HK-2 (cell line): Measurements from ENCODE around the gene FOCAD.

Experiments
- DNase-seq: peaks from one replicate; pipeline ENCODE4 v3.0.0-alpha.2; 2018; ENCODE audit not compliant: unreplicated experiment

Gene FOCAD

GRCh38 chr9:20873240-20873865 is 189.3 kb downstream of the FOCAD start:
- no peak for DNase-seq

- DNase-seq, result no peak
Observed at GRCh38 chr9:20880271-20880670, 196.2 kb downstream of the FOCAD start.

- DNase-seq, result no peak
Observed at GRCh38 chr9:20880675-20881074, 196.6 kb downstream of the FOCAD start.

DNA sequence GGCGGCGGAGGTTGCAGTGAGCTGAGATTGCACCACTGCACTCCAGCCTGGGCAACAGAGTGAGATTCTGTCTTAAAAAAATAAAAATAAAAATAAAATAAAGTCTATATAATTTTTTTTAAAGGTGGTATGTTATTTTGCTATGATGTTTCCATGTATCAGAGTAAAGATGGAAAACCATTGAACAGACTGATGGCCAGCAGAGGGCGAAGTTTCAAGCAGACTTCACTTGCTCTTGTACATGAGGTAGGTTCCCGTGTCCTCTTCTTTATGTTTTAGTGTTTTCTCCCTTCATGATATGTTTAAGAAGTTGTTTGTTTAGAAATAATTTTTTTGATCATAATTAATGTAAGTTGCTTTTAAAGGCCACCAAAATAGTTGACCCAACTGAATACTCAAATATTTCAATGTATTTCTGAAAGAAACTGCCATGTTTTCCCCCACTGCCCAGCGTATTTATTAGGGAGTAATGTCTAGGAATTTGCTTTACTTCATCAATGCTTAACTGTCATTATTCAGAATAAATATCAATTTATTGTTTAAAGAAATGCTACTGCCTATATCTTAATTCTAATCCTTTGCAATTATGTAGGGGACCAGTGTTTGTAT is 201.0 kb downstream of the FOCAD start:
- peak; percentile 10 for DNase-seq

DNA sequence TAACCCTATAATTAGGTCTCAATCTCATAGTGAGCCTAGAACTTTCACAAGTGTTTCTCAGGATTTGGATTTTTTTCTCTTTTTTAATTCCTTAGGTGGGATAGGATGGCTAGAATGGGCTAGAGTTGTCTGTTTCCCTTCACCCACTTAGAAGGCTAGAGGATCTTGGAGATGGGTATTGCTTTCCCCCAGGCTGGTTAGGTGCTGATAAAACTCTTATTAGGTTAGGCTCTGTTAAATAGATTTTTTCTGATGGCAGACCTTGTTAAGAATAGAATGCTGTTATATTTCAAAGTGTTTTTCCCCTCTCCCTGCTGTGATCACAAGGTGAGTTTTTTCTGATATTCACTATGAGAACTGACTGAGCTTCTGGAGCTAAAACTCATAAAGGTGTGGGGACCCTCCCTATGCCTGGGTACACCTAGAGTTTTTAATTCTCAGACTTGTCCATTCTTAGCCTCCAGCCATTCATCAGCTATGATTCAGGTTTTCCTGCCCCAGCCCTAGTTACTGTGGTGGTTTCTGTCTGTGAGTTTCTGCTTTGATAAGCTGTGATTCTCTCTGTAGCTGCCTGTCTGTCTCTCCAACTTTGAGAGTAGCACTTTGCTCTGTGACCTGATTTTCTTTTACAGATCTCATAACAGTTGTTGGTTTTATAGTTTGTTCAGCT is 215.0 kb downstream of the FOCAD start:
- DNase-seq, result no peak

- no peak for DNase-seq
Observed at GRCh38 chr9:20903212-20903611, 219.2 kb downstream of the FOCAD start.

GRCh38 chr9:20904995-20905394 is 220.9 kb downstream of the FOCAD start:
- no peak for DNase-seq

DNA sequence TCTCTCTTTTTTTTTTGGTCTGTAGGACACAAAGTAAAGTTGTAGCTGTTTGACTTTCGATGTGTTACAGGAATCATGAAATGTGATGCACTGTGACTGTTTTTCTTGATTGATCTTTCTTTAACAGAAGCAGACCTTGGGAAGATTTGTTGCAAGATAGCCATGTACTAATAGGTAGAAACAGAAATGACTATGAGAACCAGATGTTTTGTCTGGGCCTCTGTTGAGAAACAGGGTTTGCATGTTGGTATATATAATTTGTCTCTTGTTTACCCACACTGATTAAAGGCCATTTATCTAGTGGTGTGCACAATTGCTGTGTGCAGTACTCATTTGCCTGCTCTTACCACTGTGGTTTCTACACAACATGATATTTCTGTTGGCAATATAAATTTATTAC is 222.3 kb downstream of the FOCAD start:
- DNase-seq, result no peak

GRCh38 chr9:20908461-20908860 is 224.4 kb downstream of the FOCAD start:
- no peak for DNase-seq

GRCh38 chr9:20914556-20914955 is 230.5 kb downstream of the FOCAD start:
- DNase-seq, result no peak

- DNase-seq, result no peak
Observed at GRCh38 chr9:20921362-20921761, 237.3 kb downstream of the FOCAD start.

DNA sequence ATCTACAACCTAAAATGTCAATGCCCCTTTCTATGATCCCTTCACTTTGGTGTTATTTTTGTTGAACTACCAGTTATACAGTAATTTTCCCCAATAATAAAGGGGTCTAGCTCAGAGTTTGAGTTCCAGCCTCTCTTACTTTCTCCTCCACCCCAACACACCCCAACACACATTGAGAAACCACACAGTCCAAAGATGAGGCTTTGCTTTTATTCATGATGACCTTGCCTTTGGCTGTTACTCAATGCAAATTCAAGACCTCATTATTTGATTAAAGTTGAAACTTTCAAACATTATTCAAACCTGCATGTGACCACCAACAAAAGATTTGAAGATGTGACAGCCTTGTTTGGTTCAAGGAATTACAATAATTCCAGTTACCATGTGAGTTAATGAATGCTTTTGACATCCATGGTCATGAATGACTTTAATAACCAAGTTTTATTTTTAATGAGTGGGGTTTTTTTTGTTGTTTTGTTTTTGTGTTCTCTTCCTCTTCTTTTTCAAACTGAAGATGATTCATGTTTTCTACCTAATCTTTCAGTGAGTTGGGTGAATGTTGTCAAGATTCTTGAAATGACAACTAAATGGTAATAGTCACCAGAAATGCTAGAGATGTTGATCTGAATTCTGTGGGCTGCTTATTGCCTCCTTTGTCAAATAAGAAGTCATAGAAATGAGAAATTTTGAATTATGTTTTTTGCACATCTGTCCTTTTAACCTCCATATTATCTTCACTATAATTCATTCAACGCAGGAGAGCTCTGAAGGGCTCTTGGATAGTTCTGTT is 241.4 kb downstream of the FOCAD start:
- DNase-seq, result no peak

DNA sequence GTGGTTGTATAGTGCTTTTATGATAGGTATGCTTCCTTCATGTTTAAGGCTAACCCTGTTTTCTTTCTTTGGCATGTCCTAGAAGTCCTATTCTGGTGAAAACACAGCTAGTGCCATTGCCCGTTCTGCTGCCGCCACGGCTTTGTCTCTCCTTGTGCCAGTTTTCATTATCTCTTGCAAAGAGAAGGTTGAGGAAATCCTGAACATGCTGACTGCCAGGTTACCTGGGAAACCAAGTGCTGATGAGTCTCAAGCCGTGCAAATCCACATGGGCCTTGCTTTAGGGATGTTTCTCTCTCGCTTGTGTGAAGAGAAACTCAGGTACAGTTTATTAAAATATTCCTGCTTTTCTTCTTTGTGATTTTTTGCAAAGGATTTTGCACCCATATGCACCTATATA is 245.2 kb downstream of the FOCAD start:
- DNase-seq, result no peak

DNA sequence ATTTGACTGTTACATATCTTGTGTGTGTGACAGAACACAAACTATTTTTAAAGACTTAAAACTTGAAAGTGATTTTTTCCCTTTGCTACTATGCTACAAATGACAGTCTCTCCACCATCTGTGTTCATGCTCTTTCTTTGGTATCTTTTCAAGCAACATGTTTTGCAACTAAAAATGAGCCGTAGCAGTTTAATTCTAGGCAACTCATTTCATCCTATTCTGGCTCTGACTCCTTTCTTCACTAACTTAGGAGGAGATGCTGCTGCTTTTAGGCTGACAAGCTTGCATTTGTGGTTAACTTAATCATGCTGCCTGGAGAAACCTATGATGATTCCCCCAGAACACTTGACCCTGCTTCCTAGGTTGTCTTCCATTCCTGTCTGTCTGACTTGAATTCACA is 246.8 kb downstream of the FOCAD start:
- DNase-seq, result no peak

GRCh38 chr9:20940447-20941173 is 256.6 kb downstream of the FOCAD start:
- no peak for DNase-seq

- DNase-seq, result peak; percentile 22
Observed at GRCh38 chr9:20941174-20941690, 257.2 kb downstream of the FOCAD start.

DNA sequence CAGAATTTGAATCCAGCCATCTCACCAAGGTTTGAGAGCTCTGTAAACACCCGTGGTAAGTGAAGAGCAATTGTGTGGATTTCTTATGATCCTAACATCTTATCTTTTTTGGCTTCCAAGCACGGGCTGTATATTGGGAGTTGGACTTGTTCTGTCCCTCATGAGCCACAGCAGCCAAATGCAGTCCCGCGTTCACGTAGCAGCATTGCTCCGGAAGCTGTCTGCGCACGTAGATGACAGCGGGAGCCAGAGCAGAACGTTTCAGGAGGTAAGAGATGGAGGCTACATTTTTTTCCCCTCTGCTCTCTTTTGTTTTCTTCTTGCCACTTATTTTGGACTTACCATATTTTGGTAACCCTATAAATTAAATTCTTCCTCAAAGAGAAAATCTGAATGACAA is 260.4 kb downstream of the FOCAD start:
- no peak for DNase-seq

DNA sequence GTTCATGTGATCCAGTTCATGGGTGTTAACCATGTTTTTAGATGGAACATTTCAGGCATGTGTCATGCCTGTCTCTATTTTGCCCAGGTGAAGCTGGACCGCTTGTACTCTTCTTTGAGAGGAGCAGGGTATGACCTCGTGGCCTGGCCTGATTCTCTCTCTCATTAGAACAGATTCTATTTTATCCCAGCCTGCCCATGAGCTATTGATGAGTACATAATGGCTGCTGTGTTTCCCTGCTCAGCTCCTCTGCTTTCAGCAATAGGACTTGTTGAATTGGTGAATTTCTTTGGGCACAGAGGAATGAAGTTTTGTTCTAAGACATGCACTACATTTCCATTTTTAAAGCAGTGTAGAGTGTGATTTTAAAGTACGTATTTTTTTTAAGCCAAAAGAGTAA is 261.2 kb downstream of the FOCAD start:
- DNase-seq, result no peak

GRCh38 chr9:20945856-20946255 is 261.8 kb downstream of the FOCAD start:
- DNase-seq, result no peak

DNA sequence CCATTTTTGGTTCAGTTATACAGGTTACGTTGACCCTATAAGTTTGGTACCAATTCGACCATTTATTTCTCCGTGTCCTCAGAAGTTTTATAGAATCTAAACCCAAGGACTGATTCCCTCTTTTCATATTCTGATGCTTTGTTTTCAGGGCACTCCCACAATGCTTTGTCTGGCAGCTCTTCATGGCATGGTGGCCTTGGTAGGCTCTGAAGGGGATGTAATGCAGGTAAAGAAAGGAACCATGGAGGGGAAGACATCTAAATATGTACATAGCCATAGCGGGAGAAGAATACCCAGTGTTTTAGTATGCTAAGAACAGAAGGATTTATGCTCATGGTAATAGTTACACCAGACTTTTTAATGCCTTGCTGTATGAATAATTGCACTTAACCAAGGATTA is 264.6 kb downstream of the FOCAD start:
- no peak for DNase-seq

DNA sequence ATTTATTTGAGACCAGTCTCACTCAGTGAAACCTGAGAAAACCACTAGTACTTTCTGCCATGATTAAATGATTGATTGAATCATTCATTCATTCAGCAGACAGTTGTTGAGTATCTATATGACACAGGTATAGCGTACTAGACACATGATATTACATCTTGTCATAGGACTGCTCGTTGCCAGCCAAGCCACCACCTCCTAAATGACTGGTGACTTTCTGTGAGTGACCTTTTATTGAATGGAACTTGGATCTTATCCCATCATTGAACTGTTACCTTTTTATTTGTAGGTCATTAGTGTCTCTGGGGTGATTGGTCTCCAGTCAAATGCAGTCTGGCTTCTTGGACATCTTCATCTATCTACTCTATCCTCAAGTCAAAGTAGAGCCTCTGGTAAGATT is 266.6 kb downstream of the FOCAD start:
- no peak for DNase-seq
